Bronchial epithelial cell (primary cell): Measurements from ENCODE around the gene CACNG1. TPM values are rescaled to one million over a fixed set of nuclear protein-coding genes. Genes with fewer than 3 reads are reported as not detected.

ENCODE experiments used
- DNase-seq: peaks from one replicate; pipeline ENCODE4 v3.0.0-alpha.2; 2010; ENCODE audit warnings: low read depth
- FAIRE-seq: peaks from 2 replicates; lab custom pipeline; 2011; peaks lifted over from hg19 to GRCh38; lab: Jason Lieb, UNC
- H3K27me3 ChIP-seq: 2 replicates; pipeline ENCODE4 v1.5.1; 2011; ENCODE audit warnings: low read length; ENCODE audit not compliant: control insufficient read depth, insufficient read depth
- H3K36me3 ChIP-seq: 2 replicates; pipeline ENCODE4 v1.5.1; 2011; ENCODE audit warnings: low read length; ENCODE audit not compliant: control insufficient read depth, insufficient read depth
- H3K4me3 ChIP-seq: 2 replicates; pipeline ENCODE4 v1.5.1; 2011; ENCODE audit warnings: mild to moderate bottlenecking, low read depth, low read length, control low read depth
- total RNA-seq: library from RNA; depleted of rRNA; stranded (reverse); fragments of >200 nt; gene quantifications from 2 replicates; pipeline ENCODE4 v1.2.1, GENCODE V29; 2014
- TF ChIP-seq, protein P1 (sequence below): IDR thresholded peaks from 2 replicates; pipeline ENCODE4 v1.5.1; 2011; ENCODE audit warnings: mild to moderate bottlenecking, moderate library complexity, low read length, control low read depth, inconsistent platforms; ENCODE audit not compliant: insufficient read depth, severe bottlenecking

Gene CACNG1
- total RNA-seq, 1 donor from 2014 or later: not detected

- no peak for DNase-seq
Observed at GRCh38 chr17:67055811-67056745, 11.7 kb downstream of the CACNG1 start.

GRCh38 chr17:67056746-67057490, 12.6 kb downstream of the CACNG1 start:
- Histone ChIP-seq H3K4me3 (no peak overlapping the region), H3K27me3 (no peaks in the 10 kb centered on the region), H3K36me3 (no peaks in the 10 kb centered on the region)
- DNase-seq: no peak
- TF ChIP-seq, protein P1, sequence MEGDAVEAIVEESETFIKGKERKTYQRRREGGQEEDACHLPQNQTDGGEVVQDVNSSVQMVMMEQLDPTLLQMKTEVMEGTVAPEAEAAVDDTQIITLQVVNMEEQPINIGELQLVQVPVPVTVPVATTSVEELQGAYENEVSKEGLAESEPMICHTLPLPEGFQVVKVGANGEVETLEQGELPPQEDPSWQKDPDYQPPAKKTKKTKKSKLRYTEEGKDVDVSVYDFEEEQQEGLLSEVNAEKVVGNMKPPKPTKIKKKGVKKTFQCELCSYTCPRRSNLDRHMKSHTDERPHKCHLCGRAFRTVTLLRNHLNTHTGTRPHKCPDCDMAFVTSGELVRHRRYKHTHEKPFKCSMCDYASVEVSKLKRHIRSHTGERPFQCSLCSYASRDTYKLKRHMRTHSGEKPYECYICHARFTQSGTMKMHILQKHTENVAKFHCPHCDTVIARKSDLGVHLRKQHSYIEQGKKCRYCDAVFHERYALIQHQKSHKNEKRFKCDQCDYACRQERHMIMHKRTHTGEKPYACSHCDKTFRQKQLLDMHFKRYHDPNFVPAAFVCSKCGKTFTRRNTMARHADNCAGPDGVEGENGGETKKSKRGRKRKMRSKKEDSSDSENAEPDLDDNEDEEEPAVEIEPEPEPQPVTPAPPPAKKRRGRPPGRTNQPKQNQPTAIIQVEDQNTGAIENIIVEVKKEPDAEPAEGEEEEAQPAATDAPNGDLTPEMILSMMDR: no peak
- FAIRE-seq: no peak

More at GRCh38 chr17:67055811-67056745, 11.7 kb downstream of the CACNG1 start:
- TF ChIP-seq, protein P1: no peak
- no peaks in the 10 kb centered on the region for H3K27me3 ChIP-seq
- H3K4me3 ChIP-seq: no peak overlapping the region
- no peak for FAIRE-seq
- H3K36me3 ChIP-seq: no peaks in the 10 kb centered on the region

- Histone ChIP-seq H3K4me3 (no peak overlapping the region), H3K36me3 (no peaks in the 10 kb centered on the region), H3K27me3 (no peaks in the 10 kb centered on the region)
- FAIRE-seq: no peak
- TF ChIP-seq, protein P1: no peak
- no peak for DNase-seq
Observed at GRCh38 chr17:67058036-67058435, 13.7 kb downstream of the CACNG1 start.

DNA sequence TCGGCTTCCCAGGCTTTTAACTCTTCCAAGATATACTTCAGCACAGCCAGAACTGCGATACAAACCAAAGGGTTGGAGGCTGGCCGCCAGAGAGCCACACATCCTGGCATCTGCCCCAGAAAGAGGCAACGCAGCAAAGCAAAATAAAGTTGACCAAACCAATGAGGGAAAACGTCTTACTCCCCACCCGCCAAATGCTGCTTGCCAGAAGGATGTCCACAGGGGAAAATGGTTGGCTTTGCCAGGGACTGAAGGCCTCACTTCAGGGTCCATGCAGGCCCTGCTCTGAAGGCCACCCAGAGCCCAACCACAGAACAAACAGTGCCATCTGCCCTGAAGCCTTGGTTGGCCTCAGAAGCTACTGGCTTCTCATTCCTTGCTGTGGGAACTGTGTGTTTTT, 15.0 kb downstream of the CACNG1 start:
- Histone ChIP-seq H3K4me3 (no peak overlapping the region), H3K36me3 (no peaks in the 10 kb centered on the region), H3K27me3 (no peaks in the 10 kb centered on the region)
- no peak for DNase-seq
- TF ChIP-seq, protein P1: no peak
- no peak for FAIRE-seq

GRCh38 chr17:67063141-67063540, 18.8 kb downstream of the CACNG1 start:
- H3K4me3 ChIP-seq: no peak overlapping the region
- no peaks in the 10 kb centered on the region for H3K36me3 ChIP-seq
- TF ChIP-seq, protein P1: no peak
- no peaks in the 10 kb centered on the region for H3K27me3 ChIP-seq
- no peak for DNase-seq
- FAIRE-seq: no peak
